ENCODE measurements around the gene INPP5J.

DNA sequence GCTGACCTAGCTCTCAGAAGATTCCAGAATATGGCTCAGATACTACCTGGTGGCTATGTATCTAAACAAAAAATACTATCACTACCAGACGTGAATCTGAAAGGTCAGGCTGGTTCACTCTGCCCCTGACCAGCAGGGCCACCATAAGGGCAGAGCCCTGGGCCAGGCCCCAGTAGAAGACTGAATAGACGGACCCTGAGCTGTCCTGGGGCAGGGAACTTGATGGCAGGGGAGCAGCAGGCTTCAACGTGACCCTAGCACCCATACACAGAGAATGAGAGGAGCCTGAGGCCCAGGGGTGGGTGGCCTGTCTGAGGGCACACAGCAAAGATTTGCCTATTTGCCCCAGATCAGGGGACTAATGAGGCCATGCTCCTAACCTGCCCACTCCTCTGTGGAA, 30.6 kb downstream of the INPP5J start:
- TF ChIP-seq GATA2 (IDR thresholded peaks at IDR 0.05; ENCODE audit: low read depth, low read length) (no peak), GATA3 (IDR thresholded peaks at IDR 0.05; ENCODE audit: low read depth, low read length) (no peak)

Measured in SH-SY5Y (cell line).